PC-9 (cell line): ENCODE measurements around the gene CYP4A11. TPM values are rescaled to one million over a fixed set of nuclear protein-coding genes. Genes with fewer than 3 reads are reported as not detected.
"Not testable (repeated sequence)": the region's sequence is repeated elsewhere in the genome, so short reads cannot be mapped to it uniquely, and the experiment has no call there.

Experiments
- BruUV-seq: library from RNA; stranded (reverse); fragments of 400-500 nt; replicated peaks from 2 replicates; lab custom pipeline; 2021; lab: Mats Ljungman, UMichigan
- CTCF ChIA-PET: fragments of 300-600 bp; sonication (Branson Sonifier 250); formaldehyde crosslinking; loops from one replicate; lab custom pipeline; 2022; ENCODE audit warnings: antibody characterized with exemption; lab: Charles Lee
- POLR2A ChIA-PET: fragments of 300-600 bp; sonication (Branson Sonifier 250); formaldehyde crosslinking; loops from one replicate; lab custom pipeline; 2022; ENCODE audit warnings: antibody characterized with exemption; ENCODE audit not compliant: unreplicated experiment; lab: Charles Lee
- DNase-seq, 2 experiments: peaks; one replicate each; pipeline versions ENCODE4 v3.0.0 to v3.0.0-alpha.2; 2015 to 2022; ENCODE audit warnings: mixed read lengths in 1 of 2
- H2AFZ ChIP-seq: fragments of 200-600 bp; sonication (generic); 2 replicates; pipeline ENCODE4 v1.8.1; 2017; ENCODE audit warnings: antibody characterized with exemption
- H3F3A ChIP-seq: fragments of 200-600 bp; sonication (generic); 2 replicates; pipeline ENCODE4 v1.8.1; 2017; ENCODE audit warnings: antibody characterized with exemption, mild to moderate bottlenecking, low read depth; ENCODE audit not compliant: insufficient read depth
- H3K27ac ChIP-seq: fragments of 200-600 bp; sonication (generic); 2 replicates; pipeline ENCODE4 v1.6.1; 2016; ENCODE audit warnings: mixed run types
- H3K27me3 ChIP-seq: fragments of 200-600 bp; sonication (generic); 2 replicates; pipeline ENCODE4 v1.6.1; 2016; ENCODE audit warnings: low read depth, mixed run types; ENCODE audit not compliant: insufficient read depth
- H3K36me3 ChIP-seq: fragments of 200-600 bp; sonication (generic); 2 replicates; pipeline ENCODE4 v1.6.1; 2016; ENCODE audit warnings: low read depth, mixed run types
- H3K4me1 ChIP-seq: fragments of 200-600 bp; sonication (generic); replicated peaks from 2 replicates; pipeline ENCODE4 v1.6.1; 2016; ENCODE audit warnings: mixed run types; ENCODE audit not compliant: insufficient read depth
- H3K4me2 ChIP-seq: fragments of 200-600 bp; sonication (generic); 2 replicates; pipeline ENCODE4 v1.6.1; 2017; ENCODE audit warnings: mixed run types
- H3K4me3 ChIP-seq: fragments of 200-600 bp; sonication (generic); 2 replicates; pipeline ENCODE4 v1.6.1; 2016; ENCODE audit warnings: mixed run types
- H3K79me2 ChIP-seq: fragments of 200-600 bp; sonication (generic); 2 replicates; pipeline ENCODE4 v1.6.1; 2017; ENCODE audit warnings: low read depth, mixed run types
- H3K9me2 ChIP-seq: fragments of 200-600 bp; sonication (generic); 2 replicates; pipeline ENCODE4 v1.8.1; 2017; ENCODE audit warnings: mild to moderate bottlenecking; ENCODE audit not compliant: insufficient read depth
- H3K9me3 ChIP-seq: fragments of 200-600 bp; sonication (generic); 2 replicates; pipeline ENCODE4 v1.8.1; 2016; ENCODE audit warnings: low read depth; ENCODE audit not compliant: insufficient read depth
- H4K20me1 ChIP-seq: fragments of 200-600 bp; sonication (generic); 2 replicates; pipeline ENCODE4 v1.8.1; 2017; ENCODE audit not compliant: insufficient read depth
- EZH2 ChIP-seq: fragments of 200-600 bp; sonication (generic); IDR thresholded peaks from 2 replicates; pipeline ENCODE4 v1.8.0; 2017; ENCODE audit warnings: antibody characterized with exemption, low read depth
- intact Hi-C: fragments of 100-400 bp; cut with micrococcal nuclease; formaldehyde crosslinking; loops from one replicate; pipeline ENCODE4 v1.10.0; 2022; ENCODE audit not compliant: unreplicated experiment
- total RNA-seq: library from RNA; stranded (reverse); gene quantifications from 2 replicates; pipeline ENCODE4 v1.2.3, GENCODE V29; 2021
- TF ChIP-seq, protein P1 (sequence below): fragments of 200-600 bp; sonication (generic); conservative IDR thresholded peaks from 2 replicates; pipeline ENCODE4 v1.6.1; 2017; ENCODE audit warnings: mixed run types, antibody characterized with exemption, mild to moderate bottlenecking, moderate library complexity

CYP4A11 gene
- total RNA-seq, 1 experiment from 2014 or later, result not detected

DNA sequence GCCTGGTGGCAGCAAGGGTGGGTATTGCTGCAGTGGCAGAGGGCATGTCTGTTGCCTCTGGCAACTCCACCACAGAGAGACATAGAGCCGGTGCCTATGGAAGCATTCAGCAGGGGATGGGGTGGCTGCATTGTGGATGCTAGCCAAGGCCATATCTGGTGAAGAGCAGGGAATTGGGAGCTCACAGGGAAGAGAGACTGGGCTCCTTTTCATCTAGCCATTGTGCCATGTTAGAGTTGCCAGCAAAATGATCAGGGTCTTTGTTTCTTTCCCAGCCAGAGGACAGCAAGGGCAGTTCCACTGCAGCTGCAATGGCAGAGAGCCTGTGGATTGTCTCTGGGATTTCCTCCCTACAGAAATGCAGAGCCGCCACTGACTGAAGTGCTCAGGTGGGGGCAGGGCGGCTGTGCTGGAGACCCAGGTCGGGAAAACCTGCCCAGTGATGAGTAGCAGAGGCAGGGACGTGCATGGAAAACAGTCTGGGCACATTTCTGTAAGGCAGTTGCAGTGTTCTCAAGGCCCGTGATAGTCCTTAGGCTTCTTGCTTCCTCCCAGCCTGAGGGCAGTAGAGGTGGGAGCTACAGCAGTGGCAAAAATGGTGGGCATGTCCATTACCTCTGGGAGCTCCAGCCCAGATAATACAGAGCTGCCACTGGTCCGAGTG is 42.0 kb upstream of the CYP4A11 start:
- Histone ChIP-seq H3K27ac (no peak overlapping the region), H3K9me3 (no peaks in the 10 kb centered on the region), H4K20me1 (no peaks in the 10 kb centered on the region), H3K4me2 (no peak overlapping the region), H3K27me3 (peaks cover 15% of the 10 kb centered on the region; the same call in 1 of the 2 replicates), H3K79me2 (no peaks in the 10 kb centered on the region), H3K4me3 (no peak overlapping the region), H3F3A (no peaks in the 10 kb centered on the region), H3K36me3 (no peaks in the 10 kb centered on the region), H3K9me2 (no peaks in the 10 kb centered on the region), H2AFZ (no peak overlapping the region), H3K4me1 (no peaks in the 10 kb centered on the region)
- ChIA-PET CTCF (no interaction called here), POLR2A (no interaction called here)
- no peak for DNase-seq
- intact Hi-C loops, result no loop called here
- TF ChIP-seq EZH2, result no peak
- no TSS peak for BruUV-seq

DNA sequence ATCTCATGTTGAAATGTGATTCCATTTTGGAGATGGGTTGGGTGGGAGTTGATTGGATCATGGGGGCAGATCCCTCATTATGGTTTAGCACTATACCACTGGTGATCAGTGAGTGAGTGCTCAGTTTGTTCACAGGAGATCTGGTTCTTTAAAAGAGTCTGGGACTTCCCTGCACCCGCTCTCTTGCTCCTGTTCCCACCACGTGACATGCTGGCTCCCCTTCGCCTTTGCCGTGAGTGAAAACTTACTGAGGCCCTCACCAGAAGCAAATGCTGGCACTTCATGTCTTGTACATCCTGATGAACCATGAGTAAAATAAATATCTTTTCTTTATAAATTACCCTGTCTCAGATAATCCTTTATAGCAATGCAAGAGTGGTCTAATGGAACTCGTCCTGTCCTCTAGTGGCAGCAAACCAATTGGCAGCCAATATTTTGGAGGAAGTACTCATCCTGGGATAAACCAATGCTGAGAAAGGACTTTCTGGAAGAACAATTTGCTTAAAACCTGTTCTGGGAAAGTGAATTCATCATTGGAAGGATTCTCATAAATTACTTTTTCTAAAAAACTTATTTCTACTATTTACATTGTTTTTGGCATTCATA is 27.8 kb upstream of the CYP4A11 start:
- POLR2A ChIA-PET, result no interaction called here
- intact Hi-C loops, result no loop called here
- CTCF ChIA-PET, result no interaction called here
- no peak overlapping the region for H3K4me3 ChIP-seq
- no peaks in the 10 kb centered on the region for H3K79me2 ChIP-seq
- no peak overlapping the region for H3K27ac ChIP-seq
- BruUV-seq, result no TSS peak
- no peaks in the 10 kb centered on the region for H3K27me3 ChIP-seq
- no peaks in the 10 kb centered on the region for H3K36me3 ChIP-seq
- H3K9me2 ChIP-seq, result no peaks in the 10 kb centered on the region
- no peaks in the 10 kb centered on the region for H3K4me1 ChIP-seq
- no peak overlapping the region for H3K4me2 ChIP-seq
- no peaks in the 10 kb centered on the region for H3F3A ChIP-seq
- no peaks in the 10 kb centered on the region for H4K20me1 ChIP-seq
- no peak overlapping the region for H2AFZ ChIP-seq
- DNase-seq, result no peak
- TF ChIP-seq, protein P1, sequence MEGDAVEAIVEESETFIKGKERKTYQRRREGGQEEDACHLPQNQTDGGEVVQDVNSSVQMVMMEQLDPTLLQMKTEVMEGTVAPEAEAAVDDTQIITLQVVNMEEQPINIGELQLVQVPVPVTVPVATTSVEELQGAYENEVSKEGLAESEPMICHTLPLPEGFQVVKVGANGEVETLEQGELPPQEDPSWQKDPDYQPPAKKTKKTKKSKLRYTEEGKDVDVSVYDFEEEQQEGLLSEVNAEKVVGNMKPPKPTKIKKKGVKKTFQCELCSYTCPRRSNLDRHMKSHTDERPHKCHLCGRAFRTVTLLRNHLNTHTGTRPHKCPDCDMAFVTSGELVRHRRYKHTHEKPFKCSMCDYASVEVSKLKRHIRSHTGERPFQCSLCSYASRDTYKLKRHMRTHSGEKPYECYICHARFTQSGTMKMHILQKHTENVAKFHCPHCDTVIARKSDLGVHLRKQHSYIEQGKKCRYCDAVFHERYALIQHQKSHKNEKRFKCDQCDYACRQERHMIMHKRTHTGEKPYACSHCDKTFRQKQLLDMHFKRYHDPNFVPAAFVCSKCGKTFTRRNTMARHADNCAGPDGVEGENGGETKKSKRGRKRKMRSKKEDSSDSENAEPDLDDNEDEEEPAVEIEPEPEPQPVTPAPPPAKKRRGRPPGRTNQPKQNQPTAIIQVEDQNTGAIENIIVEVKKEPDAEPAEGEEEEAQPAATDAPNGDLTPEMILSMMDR, result peak; percentile 50; the same call in 1 of the 2 replicates
- TF ChIP-seq EZH2, result no peak
- H3K9me3 ChIP-seq, result no peaks in the 10 kb centered on the region

GRCh38 chr1:46962272-46962671 is 21.0 kb upstream of the CYP4A11 start:
- H3K79me2 ChIP-seq, H3K9me2 ChIP-seq, POLR2A ChIA-PET, H4K20me1 ChIP-seq, BruUV-seq, H3K9me3 ChIP-seq, H3K4me3 ChIP-seq, H3K27ac ChIP-seq, CTCF ChIA-PET, H3K4me1 ChIP-seq, H3K36me3 ChIP-seq, H3K27me3 ChIP-seq, H2AFZ ChIP-seq, DNase-seq, H3F3A ChIP-seq, intact Hi-C loops, H3K4me2 ChIP-seq: not testable (repeated sequence)

DNA sequence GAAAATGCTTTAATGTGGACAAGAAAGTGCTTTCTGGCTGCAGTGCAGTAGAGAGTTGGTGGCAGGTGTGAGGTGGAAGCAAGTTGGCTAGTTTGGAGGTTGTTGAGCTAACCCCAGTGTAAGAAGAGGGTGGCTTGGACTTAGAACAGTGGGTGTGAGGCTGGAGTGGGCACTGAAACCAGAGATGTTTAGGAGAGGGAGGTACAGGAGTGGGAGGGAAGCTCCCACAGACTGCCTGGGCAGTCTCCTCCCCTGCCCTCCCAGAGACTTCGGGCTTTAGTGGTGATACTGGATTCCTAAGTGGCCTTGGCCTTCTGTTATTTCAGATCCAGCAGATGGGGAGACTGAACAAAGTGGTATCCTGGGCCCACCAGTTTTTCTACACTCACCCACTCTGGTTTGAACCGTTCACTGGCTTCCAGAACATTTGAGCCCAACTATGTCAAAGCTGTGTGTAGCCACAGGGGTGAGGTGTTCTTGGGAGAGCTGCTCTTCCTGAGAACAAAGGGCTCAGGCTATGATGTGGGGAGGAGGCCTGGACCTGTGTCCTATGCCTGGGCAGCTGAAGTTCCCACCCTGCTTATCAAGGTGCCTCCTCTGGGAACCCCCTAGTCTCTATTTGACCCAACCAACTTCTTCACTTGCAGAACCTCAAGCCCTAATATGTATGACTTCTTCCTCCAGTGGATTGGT is 19.9 kb upstream of the CYP4A11 start:
- CTCF ChIA-PET, result no interaction called here
- intact Hi-C loops, result no loop called here
- Histone ChIP-seq H3K4me3 (no peak overlapping the region), H4K20me1 (no peaks in the 10 kb centered on the region), H3K27me3 (no peaks in the 10 kb centered on the region), H3K9me2 (no peaks in the 10 kb centered on the region), H3K4me2 (no peak overlapping the region), H3K4me1 (no peaks in the 10 kb centered on the region), H3K79me2 (no peaks in the 10 kb centered on the region), H3K9me3 (no peaks in the 10 kb centered on the region), H3F3A (no peaks in the 10 kb centered on the region), H3K27ac (no peak overlapping the region), H2AFZ (no peak overlapping the region), H3K36me3 (no peaks in the 10 kb centered on the region)
- no peak for TF ChIP-seq EZH2
- TF ChIP-seq, protein P1, result no peak
- no TSS peak for BruUV-seq
- DNase-seq, result no peak
- POLR2A ChIA-PET, result interaction anchor here (0.5 to 0.6 kb wide), 2 partner anchors 41 to 204 kb away, joined by 3 read pairs; no protein-coding TSS in a partner anchor
